Activated CD4-positive, alpha-beta T cell treated with anti-CD3 and anti-CD28 coated beads for 36 hours (primary cell): Measurements from ENCODE around the gene CXCL13. TPM values are rescaled to one million over a fixed set of nuclear protein-coding genes. Genes with fewer than 3 reads are reported as not detected.

Source experiments
- ATAC-seq: fragments of 200-7000 bp; cut with Tn5 transposase; one replicate; pipeline ENCODE4 v1.10.0; 2021; ENCODE audit warnings: mild to moderate bottlenecking, moderate library complexity
- CTCF ChIA-PET: fragments of 350-600 bp; sonication (Branson Sonifier 250); formaldehyde crosslinking; loops from one replicate; lab custom pipeline; 2021; ENCODE audit warnings: antibody characterized with exemption; lab: Charles Lee
- POLR2A ChIA-PET: fragments of 350-600 bp; sonication (Branson Sonifier 250); formaldehyde crosslinking; loops from one replicate; lab custom pipeline; 2021; ENCODE audit warnings: antibody characterized with exemption, inconsistent platforms; lab: Charles Lee
- DNase-seq: peaks from one replicate; pipeline ENCODE4 v3.0.0-alpha.2; 2020
- H3K27ac Mint-ChIP-seq: one replicate; pipeline ENCODE4 v1.8.0; 2021; ENCODE audit warnings: mixed read lengths
- H3K27me3 Mint-ChIP-seq: one replicate; pipeline ENCODE4 v1.8.0; 2021; ENCODE audit warnings: mixed read lengths
- H3K36me3 Mint-ChIP-seq: one replicate; pipeline ENCODE4 v1.8.0; 2021; ENCODE audit warnings: low read depth, mixed read lengths
- H3K4me1 Mint-ChIP-seq: one replicate; pipeline ENCODE4 v1.8.0; 2021; ENCODE audit warnings: mixed read lengths
- H3K4me3 Mint-ChIP-seq: one replicate; pipeline ENCODE4 v1.8.0; 2021; ENCODE audit warnings: mild to moderate bottlenecking, moderate library complexity, mixed read lengths
- H3K9me3 Mint-ChIP-seq: one replicate; pipeline ENCODE4 v1.8.0; 2021; ENCODE audit warnings: low read depth, mixed read lengths
- intact Hi-C, 2 experiments: fragments of 100-400 bp; cut with DNase I in 1 of 2; cut with micrococcal nuclease in 1 of 2; formaldehyde crosslinking; loops; one replicate each; pipeline versions ENCODE4 v1.14.2 to v1.15.1; 2022 to 2024; cut with DNase I, micrococcal nuclease
- total RNA-seq, 2 experiments: library from RNA; stranded (reverse); gene quantifications; one replicate each; pipeline ENCODE4 v1.2.3, GENCODE V29; 2021

The CXCL13 gene
- total RNA-seq, 2 experiments from 2014 or later, result 4.9 to 5.1 TPM

DNA sequence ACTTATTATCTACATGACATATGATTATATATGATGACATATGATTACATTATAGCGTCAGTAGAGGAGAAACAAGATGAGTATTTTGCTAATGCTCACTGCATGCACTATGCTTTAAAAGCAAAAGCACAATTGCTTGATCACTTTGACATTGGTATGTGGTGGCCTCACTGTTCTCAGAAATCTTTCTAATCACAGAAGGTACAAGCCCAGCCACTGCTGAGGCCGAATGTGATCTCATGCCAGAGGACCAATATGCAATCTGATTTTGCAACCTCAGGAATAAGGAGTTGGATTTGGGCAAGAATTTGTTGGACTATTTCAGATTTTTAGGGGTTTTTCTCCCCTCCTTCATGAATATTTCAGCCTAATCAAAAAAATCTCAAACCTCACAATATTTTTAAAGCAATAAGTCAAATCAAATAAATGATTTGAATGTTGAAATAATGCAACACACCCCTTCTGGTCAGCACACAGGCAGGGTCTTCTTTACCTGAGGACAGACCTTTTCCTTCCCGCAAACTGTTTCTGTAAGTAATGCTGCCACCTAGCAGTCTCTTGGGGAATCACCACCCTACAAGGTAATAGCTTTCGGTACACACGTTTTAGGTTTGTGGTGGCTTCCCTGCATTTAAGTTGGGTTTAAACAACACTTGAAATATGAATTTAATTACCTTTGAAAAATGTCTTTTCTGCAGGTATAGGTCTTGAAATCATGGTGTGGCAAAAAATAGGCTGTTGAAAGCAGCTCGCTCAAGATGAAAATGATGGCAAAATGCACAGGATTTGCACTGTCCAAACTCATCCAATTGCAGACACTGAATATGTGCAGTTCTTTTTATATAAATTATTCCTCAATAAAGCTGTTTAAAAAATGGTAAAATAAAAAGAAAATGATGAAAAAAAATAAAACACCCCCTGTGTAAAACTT, 4.8 kb upstream of the CXCL13 start:
- ATAC-seq, result peak; percentile 70
- H3K4me1 Mint-ChIP-seq, result peaks cover 32% of the 10 kb centered on the region
- H3K9me3 Mint-ChIP-seq, result no peaks in the 10 kb centered on the region
- H3K36me3 Mint-ChIP-seq, result peaks cover 2% of the 10 kb centered on the region
- ChIA-PET POLR2A (interaction anchor here (0.8 kb wide), 1 partner anchor 13 kb away, joined by 3 read pairs; no protein-coding TSS in a partner anchor), CTCF (interaction anchor here (0.6 to 7.5 kb wide), 62 partner anchors 9 to 1352 kb away, joined by 3 to 103 read pairs (median 5); no protein-coding TSS in a partner anchor)
- intact Hi-C loops, result loop anchor here (1.0 to 10.0 kb wide), 6 partner anchors 14 to 356 kb away; no protein-coding TSS in a partner anchor
- peak; percentile 55 for DNase-seq
- H3K4me3 Mint-ChIP-seq, result no peak overlapping the region
- peaks cover 15% of the 10 kb centered on the region for H3K27me3 Mint-ChIP-seq
- H3K27ac Mint-ChIP-seq, result no peak overlapping the region

DNA sequence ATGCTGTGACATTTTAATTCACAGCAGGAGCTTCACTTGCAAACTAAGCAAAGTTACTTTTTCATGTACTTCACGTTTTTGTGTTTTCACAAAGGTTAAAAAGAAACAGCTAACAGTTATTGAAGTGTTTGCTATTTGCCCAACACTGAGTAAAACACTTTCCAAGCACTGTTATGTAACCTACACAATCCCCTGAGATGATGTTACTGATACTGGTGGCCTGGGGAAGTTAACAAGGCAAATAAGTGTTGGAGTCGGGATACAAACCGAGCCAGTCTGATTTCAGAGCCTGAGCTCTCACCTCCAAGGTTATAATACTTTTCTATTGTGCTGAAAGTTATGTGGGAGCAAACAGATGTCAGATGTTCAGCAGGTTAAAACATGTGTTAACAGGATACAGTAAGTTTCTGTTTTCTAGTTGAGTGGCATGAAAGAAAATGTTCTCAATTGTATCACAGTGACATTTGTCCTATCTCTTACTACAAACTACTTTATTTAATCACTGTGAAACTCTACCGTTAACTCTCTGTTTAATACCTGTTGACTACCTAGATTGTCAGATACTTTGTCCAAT, 3.9 kb upstream of the CXCL13 start:
- H3K4me3 Mint-ChIP-seq, result no peak overlapping the region
- H3K27ac Mint-ChIP-seq, result no peak overlapping the region
- peaks cover 2% of the 10 kb centered on the region for H3K36me3 Mint-ChIP-seq
- peaks cover 17% of the 10 kb centered on the region for H3K27me3 Mint-ChIP-seq
- peak; percentile 54 for ATAC-seq
- H3K9me3 Mint-ChIP-seq, result no peaks in the 10 kb centered on the region
- ChIA-PET POLR2A (no interaction called here), CTCF (interaction anchor here (0.6 to 7.5 kb wide), 54 partner anchors 10 to 1353 kb away, joined by 3 to 103 read pairs (median 5); no protein-coding TSS in a partner anchor)
- intact Hi-C loops, result loop anchor here (1.0 to 10.0 kb wide), 5 partner anchors 15 to 357 kb away; no protein-coding TSS in a partner anchor
- DNase-seq, result no peak
- H3K4me1 Mint-ChIP-seq, result peaks cover 28% of the 10 kb centered on the region

DNA sequence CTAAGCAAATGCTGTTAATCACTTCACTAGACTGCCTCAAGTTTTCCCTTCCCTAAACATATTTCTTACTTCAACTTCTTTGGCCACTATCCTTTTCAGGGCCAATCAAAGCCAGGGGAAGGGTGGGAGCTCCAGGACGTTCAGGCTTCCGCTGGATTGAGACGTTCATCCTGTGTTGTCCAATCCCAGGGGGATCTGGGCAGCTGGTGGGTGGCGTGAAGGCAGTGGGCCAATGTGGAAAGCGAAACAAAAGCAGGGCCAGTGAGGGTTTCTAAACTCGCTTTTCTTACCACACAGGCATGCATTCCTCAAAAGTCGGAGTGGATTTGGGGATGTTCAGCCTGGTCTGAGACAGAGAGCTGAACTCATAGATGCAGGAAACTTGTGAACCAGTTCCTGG, 7.6 kb downstream of the CXCL13 start:
- no peak overlapping the region for H3K4me3 Mint-ChIP-seq
- no peaks in the 10 kb centered on the region for H3K9me3 Mint-ChIP-seq
- no peak for DNase-seq
- H3K4me1 Mint-ChIP-seq, result no peaks in the 10 kb centered on the region
- peaks cover 23% of the 10 kb centered on the region for H3K27me3 Mint-ChIP-seq
- no peak for ATAC-seq
- CTCF ChIA-PET, result interaction anchor here (10.2 kb wide), 1 partner anchor 11 kb away, joined by 85 read pairs; no protein-coding TSS in a partner anchor
- POLR2A ChIA-PET, result no interaction called here
- H3K36me3 Mint-ChIP-seq, result no peaks in the 10 kb centered on the region
- intact Hi-C loops, result no loop called here
- no peak overlapping the region for H3K27ac Mint-ChIP-seq

DNA sequence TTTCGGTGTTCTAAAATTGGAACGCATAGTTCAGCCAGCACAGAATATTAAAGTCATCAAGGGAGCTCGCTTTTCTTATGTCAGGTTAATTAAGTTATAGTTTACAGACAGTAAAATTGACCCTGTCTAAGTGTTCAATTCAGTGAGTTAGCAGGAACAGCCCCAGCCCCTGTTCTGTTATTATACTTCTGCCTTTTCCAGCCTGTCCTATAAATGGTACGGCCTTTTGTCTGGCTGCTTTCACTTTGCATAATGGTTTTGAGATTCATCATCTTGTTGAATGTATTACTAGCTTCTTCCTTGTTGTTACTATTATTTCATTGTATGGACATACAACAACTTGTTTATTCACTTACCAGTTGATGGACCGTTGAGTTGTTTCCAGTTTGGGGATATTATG, 9.5 kb downstream of the CXCL13 start:
- Mint-ChIP-seq H3K4me1 (peaks cover 6% of the 10 kb centered on the region), H3K36me3 (no peaks in the 10 kb centered on the region), H3K27ac (no peak overlapping the region), H3K9me3 (no peaks in the 10 kb centered on the region), H3K27me3 (peaks cover 30% of the 10 kb centered on the region), H3K4me3 (no peak overlapping the region)
- intact Hi-C loops, result loop anchor here (5.0 kb wide), 2 partner anchors 248 to 373 kb away; no protein-coding TSS in a partner anchor
- ATAC-seq (no peak), DNase-seq (no peak)
- CTCF ChIA-PET, result interaction anchor here (0.6 to 10.2 kb wide), 6 partner anchors 13 to 256 kb away, joined by 3 to 85 read pairs (median 4); no protein-coding TSS in a partner anchor
- POLR2A ChIA-PET, result no interaction called here

DNA sequence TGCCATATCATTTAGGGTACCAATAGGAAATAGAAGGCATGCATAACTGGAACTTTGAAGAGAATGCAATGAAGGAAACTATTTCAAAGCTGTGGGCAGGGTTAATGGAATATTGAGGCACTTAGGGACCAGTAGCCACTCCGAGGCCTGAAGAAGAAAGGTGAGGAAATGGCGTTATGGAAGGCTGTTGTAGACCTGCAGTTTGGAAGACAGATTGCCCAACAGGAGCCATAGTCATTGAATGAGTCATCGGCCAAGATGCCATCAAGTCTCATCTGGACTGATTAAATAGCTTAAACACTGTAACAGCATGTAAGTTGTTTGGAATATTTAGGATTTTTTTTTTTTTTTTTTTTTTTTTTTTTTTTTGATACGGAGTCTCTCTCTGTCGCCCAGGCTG, 11.6 kb downstream of the CXCL13 start:
- H3K4me3 Mint-ChIP-seq, result no peak overlapping the region
- peaks cover 6% of the 10 kb centered on the region for H3K4me1 Mint-ChIP-seq
- peaks cover 21% of the 10 kb centered on the region for H3K27me3 Mint-ChIP-seq
- DNase-seq (no peak), ATAC-seq (no peak)
- CTCF ChIA-PET, result interaction anchor here (0.7 to 10.2 kb wide), 10 partner anchors 10 to 244 kb away, joined by 3 to 85 read pairs (median 3); no protein-coding TSS in a partner anchor
- H3K36me3 Mint-ChIP-seq, result no peaks in the 10 kb centered on the region
- H3K27ac Mint-ChIP-seq, result no peak overlapping the region
- no peaks in the 10 kb centered on the region for H3K9me3 Mint-ChIP-seq
- intact Hi-C loops, result loop anchor here (5.0 kb wide), 2 partner anchors 250 to 375 kb away; no protein-coding TSS in a partner anchor
- POLR2A ChIA-PET, result interaction anchor here (0.6 kb wide), 1 partner anchor 809 kb away, joined by 3 read pairs; no protein-coding TSS in a partner anchor

DNA sequence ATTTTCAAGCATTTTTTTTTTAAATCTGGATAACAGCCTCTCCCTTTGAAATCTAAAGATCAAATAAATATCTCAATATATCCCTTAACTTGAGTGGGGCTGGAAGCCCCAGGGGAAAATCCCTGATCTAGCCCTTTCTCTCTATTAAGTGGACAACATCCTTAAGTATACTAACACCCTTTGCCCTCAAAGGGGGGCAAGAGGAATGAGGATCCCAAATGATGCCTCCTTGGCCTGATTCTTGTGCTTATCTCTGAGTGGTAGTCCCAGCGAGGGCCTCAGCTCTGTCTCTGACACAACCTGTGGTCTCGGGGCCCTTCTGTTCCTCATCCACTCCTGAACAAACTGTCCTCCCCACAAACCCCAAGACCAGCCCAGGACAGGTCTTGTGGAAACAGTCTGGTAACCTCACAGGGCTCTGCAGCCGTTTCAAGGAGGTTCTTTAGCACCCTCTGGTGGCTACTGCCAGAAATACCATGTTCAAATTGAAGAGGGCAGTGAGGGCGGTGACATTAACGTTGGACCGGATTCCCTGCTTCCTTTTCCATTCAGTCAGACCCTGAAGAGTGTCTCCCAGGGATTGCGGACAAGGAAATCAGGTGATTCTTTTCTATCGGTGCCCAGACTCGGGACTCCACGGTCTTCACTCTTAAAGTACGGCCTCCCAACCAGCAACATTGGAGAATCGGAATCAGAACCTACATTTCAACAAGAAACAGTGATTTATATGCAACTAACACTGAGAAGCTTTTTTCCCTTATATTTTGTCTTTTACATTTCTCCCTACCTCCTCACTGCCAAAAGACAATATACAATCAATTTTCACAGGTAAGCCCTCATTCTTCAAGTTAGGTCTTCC, 13.0 kb downstream of the CXCL13 start:
- POLR2A ChIA-PET, result interaction anchor here (0.6 kb wide), 1 partner anchor 11 kb away, joined by 4 read pairs; no protein-coding TSS in a partner anchor
- Mint-ChIP-seq H3K4me3 (no peak overlapping the region), H3K27ac (peak overlapping the region; percentile 34), H3K9me3 (no peaks in the 10 kb centered on the region), H3K36me3 (no peaks in the 10 kb centered on the region), H3K27me3 (peaks cover 14% of the 10 kb centered on the region), H3K4me1 (peaks cover 6% of the 10 kb centered on the region)
- DNase-seq, result peak; percentile 76
- CTCF ChIA-PET, result interaction anchor here (0.6 to 10.2 kb wide), 38 partner anchors 8 to 378 kb away, joined by 3 to 85 read pairs (median 4); partner anchors contain the start of gene CXCL13
- peak; percentile 96 for ATAC-seq
- intact Hi-C loops, result loop anchor here (1.0 to 5.0 kb wide), 5 partner anchors 153 to 376 kb away; no protein-coding TSS in a partner anchor

DNA sequence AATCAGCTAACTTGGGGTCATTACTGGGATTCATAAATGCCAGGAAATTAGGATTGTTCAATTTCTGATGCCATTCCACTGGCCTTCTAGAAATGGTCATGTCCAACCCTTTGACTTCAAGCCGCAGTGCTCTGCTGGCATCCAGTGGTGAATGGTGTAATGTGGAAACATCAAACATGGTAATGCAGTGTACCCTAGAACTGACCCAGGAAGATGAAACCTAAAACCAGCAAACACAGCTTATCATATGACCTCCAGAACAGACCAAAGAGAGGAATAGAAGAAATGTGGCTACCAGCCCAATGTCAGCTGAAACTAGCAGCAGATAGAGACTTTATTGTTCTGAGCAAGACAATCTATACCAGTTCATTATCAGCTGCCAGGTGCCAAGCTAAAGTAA, 13.8 kb downstream of the CXCL13 start:
- Mint-ChIP-seq H3K4me1 (peaks cover 6% of the 10 kb centered on the region), H3K27ac (no peak overlapping the region), H3K27me3 (peaks cover 13% of the 10 kb centered on the region), H3K4me3 (no peak overlapping the region), H3K36me3 (no peaks in the 10 kb centered on the region), H3K9me3 (no peaks in the 10 kb centered on the region)
- DNase-seq (no peak), ATAC-seq (no peak)
- CTCF ChIA-PET, result interaction anchor here (0.6 to 2.5 kb wide), 39 partner anchors 8 to 410 kb away, joined by 3 to 31 read pairs (median 4); partner anchors contain the start of gene CXCL13
- POLR2A ChIA-PET, result no interaction called here
- intact Hi-C loops, result loop anchor here (5.0 kb wide), 2 partner anchors 252 to 377 kb away; no protein-coding TSS in a partner anchor

DNA sequence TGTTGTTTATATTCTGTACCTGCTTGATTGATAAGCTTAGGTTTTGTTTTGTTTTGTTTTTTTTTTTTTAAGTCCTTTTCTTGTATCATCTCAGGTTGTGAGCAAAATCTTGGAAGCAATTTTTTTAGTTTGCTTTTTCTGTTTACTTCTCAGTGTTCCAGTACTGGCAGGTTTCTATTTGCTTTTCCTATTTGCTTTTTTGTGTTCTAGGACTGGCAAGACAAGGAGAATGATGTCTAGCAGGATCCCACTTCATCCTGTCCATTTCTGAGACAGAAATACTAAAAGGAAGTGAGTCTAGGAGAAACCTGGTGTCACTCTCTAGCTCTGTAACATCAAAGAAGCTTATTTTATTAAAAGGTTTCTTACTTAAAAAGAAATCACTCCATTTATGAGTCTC, 15.6 kb downstream of the CXCL13 start:
- ATAC-seq (no peak), DNase-seq (no peak)
- intact Hi-C loops, result no loop called here
- H3K27ac Mint-ChIP-seq, result no peak overlapping the region
- POLR2A ChIA-PET, result no interaction called here
- no peak overlapping the region for H3K4me3 Mint-ChIP-seq
- CTCF ChIA-PET, result interaction anchor here (0.6 to 2.0 kb wide), 14 partner anchors 9 to 461 kb away, joined by 3 to 6 read pairs (median 4); no protein-coding TSS in a partner anchor
- peaks cover 6% of the 10 kb centered on the region for H3K4me1 Mint-ChIP-seq
- H3K9me3 Mint-ChIP-seq, result no peaks in the 10 kb centered on the region
- peaks cover 13% of the 10 kb centered on the region for H3K27me3 Mint-ChIP-seq
- no peaks in the 10 kb centered on the region for H3K36me3 Mint-ChIP-seq

DNA sequence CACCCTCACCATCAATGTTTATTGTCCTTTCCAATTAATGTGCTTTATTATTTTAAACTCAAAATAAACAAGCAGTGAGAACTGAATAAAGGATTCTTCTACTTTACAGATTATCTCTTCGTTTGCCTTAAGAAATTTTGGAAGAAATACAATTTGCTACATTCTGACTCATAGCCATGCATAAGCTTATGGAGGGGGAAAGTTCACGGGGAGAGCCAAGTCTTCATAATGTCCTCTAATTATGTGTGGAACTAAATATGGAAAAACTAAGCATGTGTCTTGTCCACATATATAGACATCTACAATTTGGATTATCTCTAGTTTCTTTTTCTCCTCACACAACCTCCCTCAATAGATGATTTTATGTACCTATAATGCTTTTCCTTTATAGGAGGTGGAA, 17.5 kb downstream of the CXCL13 start:
- no peaks in the 10 kb centered on the region for H3K36me3 Mint-ChIP-seq
- ChIA-PET CTCF (no interaction called here), POLR2A (no interaction called here)
- DNase-seq (no peak), ATAC-seq (no peak)
- peaks cover 13% of the 10 kb centered on the region for H3K27me3 Mint-ChIP-seq
- H3K27ac Mint-ChIP-seq, result no peak overlapping the region
- H3K4me1 Mint-ChIP-seq, result peaks cover 6% of the 10 kb centered on the region
- H3K4me3 Mint-ChIP-seq, result no peak overlapping the region
- intact Hi-C loops, result no loop called here
- H3K9me3 Mint-ChIP-seq, result no peaks in the 10 kb centered on the region

DNA sequence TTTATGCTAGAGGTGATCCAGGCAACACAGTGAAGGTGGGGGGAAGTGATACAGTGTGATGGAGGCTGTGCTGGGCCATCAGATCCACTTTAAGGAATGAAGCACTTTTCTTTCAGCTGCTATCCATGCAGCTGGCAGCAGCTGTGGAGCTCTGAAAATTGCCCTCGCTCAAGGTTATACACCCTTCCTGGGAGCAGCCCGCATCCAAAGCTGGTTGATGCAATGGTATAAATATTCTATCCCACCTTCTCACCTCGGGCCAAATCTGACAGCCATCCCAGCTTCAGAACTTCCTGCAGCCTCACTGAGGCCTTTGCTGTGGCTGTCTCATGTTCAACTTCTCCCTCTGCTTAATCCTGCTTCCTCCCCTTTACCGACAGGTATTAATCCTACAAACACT, 18.6 kb downstream of the CXCL13 start:
- no peaks in the 10 kb centered on the region for H3K36me3 Mint-ChIP-seq
- no peak overlapping the region for H3K4me3 Mint-ChIP-seq
- H3K9me3 Mint-ChIP-seq, result no peaks in the 10 kb centered on the region
- ChIA-PET CTCF (interaction anchor here (0.6 to 1.2 kb wide), 2 partner anchors 88 to 192 kb away, joined by 3 read pairs; no protein-coding TSS in a partner anchor), POLR2A (no interaction called here)
- no peak overlapping the region for H3K27ac Mint-ChIP-seq
- ATAC-seq (no peak), DNase-seq (no peak)
- H3K4me1 Mint-ChIP-seq, result peaks cover 2% of the 10 kb centered on the region
- intact Hi-C loops, result no loop called here
- H3K27me3 Mint-ChIP-seq, result peaks cover 9% of the 10 kb centered on the region
